ENCODE results near the gene EPS8L2.

EPS8L2 gene

GRCh38 chr11:704781-705645, 1.0 kb upstream of the EPS8L2 start:
- DNase-seq (ENCODE audit: low spot score), result peak; percentile 59

GRCh38 chr11:706439-706956, 467 bp downstream of the EPS8L2 start:
- DNase-seq (ENCODE audit: low spot score), result no peak

GRCh38 chr11:706957-707816, 1.2 kb downstream of the EPS8L2 start:
- DNase-seq (ENCODE audit: low spot score), result peak; percentile 83

GRCh38 chr11:707817-708420, 1.9 kb downstream of the EPS8L2 start:
- DNase-seq (ENCODE audit: low spot score), result no peak

- DNase-seq (ENCODE audit: low spot score), result no peak
Measured at GRCh38 chr11:708511-708910, 2.5 kb downstream of the EPS8L2 start.

- DNase-seq (ENCODE audit: low spot score), result no peak
Measured at GRCh38 chr11:709109-709997, 3.3 kb downstream of the EPS8L2 start.

GRCh38 chr11:714436-714835, 8.4 kb downstream of the EPS8L2 start:
- no peak for DNase-seq (ENCODE audit: low spot score)

GRCh38 chr11:719214-720016, 13.4 kb downstream of the EPS8L2 start:
- no peak for DNase-seq (ENCODE audit: low spot score)

GRCh38 chr11:720017-720641, 14.1 kb downstream of the EPS8L2 start:
- no peak for DNase-seq (ENCODE audit: low spot score)

GRCh38 chr11:720642-721246, 14.7 kb downstream of the EPS8L2 start:
- DNase-seq (ENCODE audit: low spot score), result no peak

- DNase-seq (ENCODE audit: low spot score), result no peak
Measured at GRCh38 chr11:721247-721740, 15.3 kb downstream of the EPS8L2 start.

GRCh38 chr11:721741-722345, 15.8 kb downstream of the EPS8L2 start:
- no peak for DNase-seq (ENCODE audit: low spot score)

GRCh38 chr11:722346-722811, 16.3 kb downstream of the EPS8L2 start:
- no peak for DNase-seq (ENCODE audit: low spot score)

GRCh38 chr11:723120-723883, 17.3 kb downstream of the EPS8L2 start:
- no peak for DNase-seq (ENCODE audit: low spot score)

- no peak for DNase-seq (ENCODE audit: low spot score)
Measured at GRCh38 chr11:724049-724777, 18.2 kb downstream of the EPS8L2 start.

GRCh38 chr11:724778-725386, 18.9 kb downstream of the EPS8L2 start:
- DNase-seq (ENCODE audit: low spot score), result no peak

- DNase-seq (ENCODE audit: low spot score), result no peak
Measured at GRCh38 chr11:725624-726202, 19.7 kb downstream of the EPS8L2 start.
